Spleen (tissue), 11 donors: ENCODE results near the gene UFSP1. TPM values are rescaled to one million over a fixed set of nuclear protein-coding genes. Genes with fewer than 3 reads are reported as not detected.

Experiments
- DNase-seq: peaks from one replicate; pipeline ENCODE4 v3.0.0-alpha.2; 2020
- H3K27ac ChIP-seq, 8 donors: fragments of 200-600 bp; sonication (generic) in 7 of 8; 1 replicate in 4 of 8; 2 replicates in 4 of 8; pipeline versions ENCODE4 v1.5.0 to v1.8.0; 2016 to 2021; ENCODE audit warnings: inconsistent platforms in 4 of 8, mild to moderate bottlenecking in 4 of 8, moderate library complexity in 1 of 8
- H3K27me3 ChIP-seq, 7 donors: fragments of 200-600 bp; sonication (generic) in 6 of 7; replicated peaks in 1 of 7; 1 replicate in 4 of 7; 2 replicates in 3 of 7; pipeline versions ENCODE4 v1.5.0 to v1.8.0; 2016 to 2021; ENCODE audit warnings: inconsistent platforms in 3 of 7, mild to moderate bottlenecking in 1 of 7
- H3K36me3 ChIP-seq, 6 donors: fragments of 200-600 bp; sonication (generic) in 5 of 6; 1 replicate in 4 of 6; 2 replicates in 2 of 6; pipeline versions ENCODE4 v1.5.0 to v1.8.0; 2016 to 2021; ENCODE audit warnings: inconsistent platforms in 2 of 6
- H3K4me1 ChIP-seq, 6 donors: fragments of 200-600 bp; sonication (generic) in 5 of 6; 1 replicate in 3 of 6; 2 replicates in 3 of 6; pipeline versions ENCODE4 v1.5.0 to v1.8.0; 2016 to 2021; ENCODE audit warnings: inconsistent platforms in 3 of 6
- H3K4me3 ChIP-seq, 8 donors: fragments of 200-600 bp; sonication (generic) in 7 of 8; 1 replicate in 4 of 8; 2 replicates in 4 of 8; pipeline versions ENCODE4 v1.5.0 to v1.8.0; 2016 to 2021; ENCODE audit warnings: inconsistent platforms in 4 of 8, mild to moderate bottlenecking in 4 of 8, moderate library complexity in 2 of 8
- H3K9me3 ChIP-seq, 8 donors: fragments of 200-600 bp; sonication (generic) in 7 of 8; 1 replicate in 4 of 8; 2 replicates in 4 of 8; pipeline versions ENCODE4 v1.5.0 to v1.8.0; 2016 to 2021; ENCODE audit warnings: inconsistent platforms in 4 of 8
- POLR2A ChIP-seq, 3 donors: fragments of 450-650 bp; IDR thresholded peaks; one replicate each; pipeline ENCODE4 v1.5.1; 2017; ENCODE audit warnings: antibody characterized with exemption in 3 of 3, mild to moderate bottlenecking in 1 of 3
- POLR2AphosphoS5 ChIP-seq, 3 donors: sonication (generic); formaldehyde crosslinking; IDR thresholded peaks; one replicate each; pipeline ENCODE4 v1.5.1; 2017; ENCODE audit warnings: antibody characterized with exemption in 3 of 3
- WGBS, 5 donors: extraction: QIAGEN DNeasy Blood & Tissue Kit in 3 of 5; methylation state at CpG; one replicate each; pipeline versions ENCODE4 v1.1.5 to v1.1.7; 2013 to 2018; 5-methylcytosine and 5-hydroxymethylcytosine counted together
- intact Hi-C: fragments of 100-400 bp; cut with DNase I; formaldehyde crosslinking; loops from one replicate; pipeline ENCODE4 v1.15.0; 2023; ENCODE audit warnings: low total_unique reads
- polyA plus RNA-seq, 3 donors: library from polyadenylated mRNA; stranded (reverse); fragments of 200-250 nt; gene quantifications; one replicate each; pipeline ENCODE4 v1.2.1, GENCODE V29; 2013
- total RNA-seq, 7 donors: library from RNA; depleted of rRNA in 3 of 7; stranded (reverse); fragments of >200 nt in 3 of 7; fragmentation: NEBNext Ultra II Directional in 4 of 7; extraction: Animal tissue kit (Norgen Biotek cat#: 25700) in 4 of 7; gene quantifications; one replicate each; pipeline versions ENCODE4 v1.1.0 to v1.2.1, GENCODE V29; 2016 to 2021
- TF ChIP-seq, protein P1 (sequence below), 11 experiments: fragments of 200-600 bp in 7 of 11; fragments of 450-650 bp in 4 of 11; sonication (generic) in 4 of 11; IDR thresholded peaks in 8 of 11; conservative IDR thresholded peaks in 3 of 11; 1 replicate in 7 of 11; 2 replicates in 4 of 11; pipeline versions ENCODE4 v1.4.0 to v1.8.0; 2016 to 2021; ENCODE audit warnings: antibody characterized with exemption in 11 of 11, inconsistent platforms in 4 of 11, mild to moderate bottlenecking in 1 of 11
- donor health status: healthy with polysubstance abuse.
- donor health status: DM: no; HTN: no; CAD: no; lungs with moderate emphysema.
- donor health status: DM: no; HTN: no; CAD: no.
- donor health status: Bipolar disorder and iron deficiency.
- donor health status: healthy.
- donor health status: DM: no; HTN: no; CAD: no.
- donor health status: DM: yes; HTN: yes; CAD: no.

Gene UFSP1
- total and polyA plus RNA-seq, 10 donors, result 1.3 to 6.9 (median 3.3) TPM

DNA sequence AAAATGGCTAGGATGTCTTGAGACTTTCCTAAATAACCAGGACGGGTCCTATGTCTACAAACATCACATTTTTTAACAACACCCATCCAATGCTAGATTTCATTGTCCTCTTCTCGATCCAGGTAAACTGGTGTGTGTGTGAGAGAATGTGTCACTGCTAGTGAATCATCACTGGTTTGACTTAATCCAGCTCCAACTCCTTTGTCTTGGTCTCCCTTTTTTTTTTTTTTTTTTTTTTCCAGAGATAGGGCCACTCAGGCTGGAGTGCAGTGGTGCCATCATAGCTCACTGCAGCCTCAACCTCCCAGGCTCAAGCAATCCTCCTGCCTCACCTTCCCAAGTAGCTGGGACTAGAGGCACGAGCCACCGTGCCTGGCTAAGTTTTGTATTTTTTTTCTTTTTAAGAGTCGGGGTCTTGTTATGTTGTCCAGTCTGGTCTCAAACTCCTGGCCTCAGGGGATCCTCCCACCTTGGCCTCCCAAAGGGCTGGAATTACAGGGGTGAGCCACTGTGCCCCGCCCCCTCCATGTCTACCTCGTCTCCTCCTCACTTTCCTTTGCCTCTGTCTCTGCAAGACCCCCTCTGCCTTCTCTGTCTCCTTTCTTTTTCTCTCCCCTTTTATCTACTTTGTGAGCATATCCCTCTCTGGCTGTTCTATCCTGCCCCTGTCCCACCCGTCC is 2.2 kb upstream of the UFSP1 start:
- 72 to 81% (median 80%) methylated on average over 8 of the region's 8 CpGs for WGBS, 5 donors
- no peak for DNase-seq
- peaks cover 44 to 74% (median 68%) of the 10 kb centered on the region in 6 donors for H3K4me1 ChIP-seq
- peaks cover 0 to 21% (median 17%) of the 10 kb centered on the region in 6 donors for H3K36me3 ChIP-seq
- intact Hi-C loops, result no loop called here
- peak overlapping the region in 1 of 8 donors; percentile 91 for H3K27ac ChIP-seq
- no peaks in the 10 kb centered on the region for H3K9me3 ChIP-seq
- peaks cover 3 to 67% (median 38%) of the 10 kb centered on the region in 7 donors for H3K27me3 ChIP-seq
- no peak for TF ChIP-seq POLR2A (IDR thresholded peaks at IDR 0.05)
- TF ChIP-seq, protein P1, sequence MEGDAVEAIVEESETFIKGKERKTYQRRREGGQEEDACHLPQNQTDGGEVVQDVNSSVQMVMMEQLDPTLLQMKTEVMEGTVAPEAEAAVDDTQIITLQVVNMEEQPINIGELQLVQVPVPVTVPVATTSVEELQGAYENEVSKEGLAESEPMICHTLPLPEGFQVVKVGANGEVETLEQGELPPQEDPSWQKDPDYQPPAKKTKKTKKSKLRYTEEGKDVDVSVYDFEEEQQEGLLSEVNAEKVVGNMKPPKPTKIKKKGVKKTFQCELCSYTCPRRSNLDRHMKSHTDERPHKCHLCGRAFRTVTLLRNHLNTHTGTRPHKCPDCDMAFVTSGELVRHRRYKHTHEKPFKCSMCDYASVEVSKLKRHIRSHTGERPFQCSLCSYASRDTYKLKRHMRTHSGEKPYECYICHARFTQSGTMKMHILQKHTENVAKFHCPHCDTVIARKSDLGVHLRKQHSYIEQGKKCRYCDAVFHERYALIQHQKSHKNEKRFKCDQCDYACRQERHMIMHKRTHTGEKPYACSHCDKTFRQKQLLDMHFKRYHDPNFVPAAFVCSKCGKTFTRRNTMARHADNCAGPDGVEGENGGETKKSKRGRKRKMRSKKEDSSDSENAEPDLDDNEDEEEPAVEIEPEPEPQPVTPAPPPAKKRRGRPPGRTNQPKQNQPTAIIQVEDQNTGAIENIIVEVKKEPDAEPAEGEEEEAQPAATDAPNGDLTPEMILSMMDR (IDR thresholded peaks at IDR 0.05 in 8 of 11, conservative IDR thresholded peaks at IDR 0.05 in 3 of 11), result no peak
- no peak for TF ChIP-seq POLR2AphosphoS5 (IDR thresholded peaks at IDR 0.05)
- H3K4me3 ChIP-seq, result no peak overlapping the region

DNA sequence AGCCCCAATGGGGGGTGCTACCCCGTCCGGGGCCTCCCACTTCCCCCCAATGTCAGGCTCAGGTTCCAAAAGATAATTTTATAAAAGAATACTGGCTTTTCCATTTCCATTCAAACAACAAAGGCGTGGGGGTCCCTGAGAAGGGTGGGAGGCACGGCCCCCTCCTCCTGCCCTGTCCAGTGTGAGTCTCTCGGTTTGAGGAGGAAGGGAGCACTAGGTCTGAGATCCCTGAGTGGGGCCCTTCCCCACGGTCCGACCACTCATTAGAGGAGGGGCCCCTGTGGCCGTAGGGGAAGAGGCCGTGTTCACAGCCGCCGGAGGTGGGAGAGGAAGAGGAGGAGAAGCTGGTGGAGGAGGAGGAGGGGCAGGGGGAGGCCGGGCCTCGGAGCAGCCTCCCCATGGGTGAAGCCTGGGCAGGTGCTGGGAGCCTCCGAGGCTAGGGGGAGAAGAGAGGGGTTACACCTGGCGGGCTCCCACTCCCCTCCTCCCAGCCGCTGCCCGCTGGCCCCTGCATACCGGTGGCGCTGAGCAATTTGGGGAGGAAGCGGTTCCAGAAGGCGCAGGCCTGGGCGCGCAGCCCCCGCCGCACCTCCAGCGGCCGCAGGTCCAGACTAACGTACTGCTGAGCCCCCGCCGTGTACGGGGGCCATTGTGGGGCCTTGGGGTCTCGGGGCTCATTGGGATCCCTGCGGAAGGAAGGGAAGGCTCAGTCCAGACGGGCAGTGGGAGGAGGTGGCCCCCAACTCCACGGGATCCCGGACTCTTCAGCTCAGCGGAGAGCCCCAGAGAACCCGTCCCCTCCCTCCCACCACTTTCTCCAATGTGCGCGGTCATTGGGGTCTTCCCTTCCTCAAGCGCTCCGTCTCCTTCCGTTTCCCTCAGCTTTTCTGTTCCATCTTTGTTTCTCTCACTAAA is 1.4 kb upstream of the UFSP1 start:
- TF ChIP-seq POLR2AphosphoS5 (IDR thresholded peaks at IDR 0.05) (no peak), POLR2A (IDR thresholded peaks at IDR 0.05) (no peak)
- TF ChIP-seq, protein P1 (IDR thresholded peaks at IDR 0.05 in 8 of 11, conservative IDR thresholded peaks at IDR 0.05 in 3 of 11), result no peak
- Histone ChIP-seq H3K4me3 (peak overlapping the region; percentile 2 to 85 (median 73)), H3K27me3 (peaks cover 3 to 59% (median 30%) of the 10 kb centered on the region in 7 donors), H3K9me3 (no peaks in the 10 kb centered on the region), H3K27ac (peak overlapping the region; percentile 53 to 91 (median 88)), H3K4me1 (peaks cover 38 to 74% (median 66%) of the 10 kb centered on the region in 6 donors), H3K36me3 (peaks cover 0 to 29% (median 25%) of the 10 kb centered on the region in 6 donors)
- peak; percentile 82 for DNase-seq
- intact Hi-C loops, result no loop called here
- WGBS, 5 donors, result 8 to 15% (median 11%) methylated on average over 28 to 43 of the region's 43 CpGs

DNA sequence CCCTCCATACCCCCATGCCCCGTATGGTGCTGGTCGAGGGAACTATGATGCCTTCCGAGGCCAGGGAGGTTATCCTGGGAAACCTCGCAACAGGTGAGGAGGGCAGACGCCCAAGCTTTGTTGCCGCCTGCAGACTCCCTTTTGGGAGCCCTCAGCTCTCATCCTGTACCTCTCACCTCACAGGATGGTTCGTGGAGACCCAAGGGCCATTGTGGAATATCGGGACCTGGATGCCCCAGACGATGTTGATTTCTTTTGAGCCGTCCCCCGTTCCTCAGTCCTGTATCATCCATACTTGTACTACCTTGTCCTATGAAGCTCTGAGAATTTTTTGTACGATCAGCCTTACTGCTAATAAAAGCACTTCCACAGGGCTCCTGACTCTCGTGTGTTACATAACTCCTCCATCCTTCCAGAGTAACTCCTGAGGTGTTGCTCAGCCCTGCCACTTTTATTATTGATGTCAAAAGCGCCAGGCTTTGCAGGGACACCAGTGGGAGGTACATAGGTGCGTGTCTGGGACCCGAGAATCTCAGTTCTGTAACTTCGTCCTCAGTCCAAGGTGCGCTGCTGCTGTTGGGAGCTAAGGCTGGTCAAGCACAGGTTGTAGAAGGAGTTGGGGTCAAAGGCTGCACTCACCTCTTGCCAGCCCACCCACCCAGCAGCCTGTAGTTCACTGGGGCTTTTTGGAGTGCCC is 1.1 kb downstream of the UFSP1 start:
- Histone ChIP-seq H3K4me3 (peak overlapping the region in 7 of 8 donors; percentile 60 to 85 (median 74)), H3K9me3 (no peaks in the 10 kb centered on the region), H3K27me3 (peaks cover 0 to 35% (median 9%) of the 10 kb centered on the region in 7 donors), H3K4me1 (peaks cover 32 to 67% (median 50%) of the 10 kb centered on the region in 6 donors), H3K36me3 (peaks cover 0 to 54% (median 50%) of the 10 kb centered on the region in 6 donors), H3K27ac (peak overlapping the region in 7 of 8 donors; percentile 81 to 91 (median 87))
- TF ChIP-seq POLR2AphosphoS5 (IDR thresholded peaks at IDR 0.05) (peak in 1 of 3 donors; percentile 18), POLR2A (IDR thresholded peaks at IDR 0.05) (no peak)
- TF ChIP-seq, protein P1 (IDR thresholded peaks at IDR 0.05 in 8 of 11, conservative IDR thresholded peaks at IDR 0.05 in 3 of 11), result no peak
- DNase-seq, result peak; percentile 79
- WGBS, 5 donors, result 74 to 86% (median 81%) methylated on average over 18 of the region's 18 CpGs
- intact Hi-C loops, result no loop called here
